LNCaP clone FGC (cell line): ENCODE measurements around the gene TNFSF15.

ENCODE experiments used
- DNase-seq: peaks from one replicate; pipeline ENCODE4 v3.0.0-alpha.2; 2011; ENCODE audit warnings: low read depth
- H3K4me3 ChIP-seq: 2 replicates; pipeline ENCODE4 v1.5.1; 2011; ENCODE audit warnings: mild to moderate bottlenecking, low read depth, low read length, control low read depth
- CTCF ChIP-seq: IDR thresholded peaks from 2 replicates; pipeline ENCODE4 v1.5.1; 2012; ENCODE audit warnings: mild to moderate bottlenecking; ENCODE audit not compliant: control insufficient read depth, insufficient read depth; ENCODE audit errors: extremely low read depth

Gene TNFSF15

GRCh38 chr9:114775121-114775520 is 30.7 kb downstream of the TNFSF15 start:
- no peak overlapping the region for H3K4me3 ChIP-seq
- TF ChIP-seq CTCF, result no peak
- DNase-seq, result no peak

GRCh38 chr9:114774524-114774923 is 31.3 kb downstream of the TNFSF15 start:
- H3K4me3 ChIP-seq, result no peak overlapping the region
- no peak for DNase-seq
- no peak for TF ChIP-seq CTCF

DNA sequence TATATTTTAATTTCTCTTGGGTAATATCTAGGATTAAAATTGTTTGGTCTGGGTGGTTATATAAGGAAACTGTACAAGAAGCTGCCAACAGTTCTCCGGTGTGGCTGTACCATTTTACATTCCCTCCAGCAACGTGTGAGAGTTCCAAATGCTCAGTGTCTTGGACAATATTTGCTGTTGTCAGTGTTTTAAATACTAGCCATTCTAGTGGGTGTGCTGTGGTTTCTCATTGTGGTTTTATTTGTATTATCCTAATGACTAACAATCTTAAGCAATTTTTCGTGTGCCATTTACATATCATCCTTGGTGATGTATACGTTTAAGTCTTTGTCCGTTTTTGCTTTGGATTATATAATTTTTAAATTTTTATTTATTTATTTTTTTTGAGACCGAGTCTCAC is 34.0 kb downstream of the TNFSF15 start:
- TF ChIP-seq CTCF, result no peak
- DNase-seq, result no peak
- H3K4me3 ChIP-seq, result no peak overlapping the region

DNA sequence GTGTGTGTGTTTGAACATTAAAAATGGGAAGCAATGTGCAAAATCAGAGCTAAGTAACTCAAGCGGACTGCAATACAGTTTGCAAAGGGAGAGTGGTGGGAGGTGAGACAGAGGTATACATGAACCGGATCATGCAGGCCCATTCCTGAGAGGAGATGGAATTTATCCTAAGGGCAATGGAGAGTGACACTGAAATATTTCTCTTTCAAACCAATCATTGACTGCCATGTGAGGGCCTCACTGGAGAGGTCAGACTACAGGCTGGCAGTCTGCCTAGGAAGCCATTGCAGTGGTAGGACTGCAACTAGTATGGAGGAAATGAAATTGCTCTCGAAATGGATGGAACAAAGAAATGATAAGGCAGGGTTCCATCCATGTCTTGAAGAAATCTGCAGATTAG is 34.8 kb downstream of the TNFSF15 start:
- TF ChIP-seq CTCF, result no peak
- DNase-seq, result no peak
- H3K4me3 ChIP-seq, result no peak overlapping the region

- no peak for TF ChIP-seq CTCF
These were observed 36.2 kb downstream of the TNFSF15 start for GRCh38 chr9:114769624-114770023.

GRCh38 chr9:114763220-114763619 is 42.6 kb downstream of the TNFSF15 start:
- no peak for TF ChIP-seq CTCF
- no peak overlapping the region for H3K4me3 ChIP-seq
- DNase-seq, result no peak

More at GRCh38 chr9:114769624-114770023, 36.2 kb downstream of the TNFSF15 start:
- no peak for DNase-seq
- H3K4me3 ChIP-seq, result no peak overlapping the region

- no peak for TF ChIP-seq CTCF
- H3K4me3 ChIP-seq, result no peak overlapping the region
- no peak for DNase-seq
These were observed 44.3 kb downstream of the TNFSF15 start for GRCh38 chr9:114761523-114761922.
